ENCODE data around the gene ABHD12B.
"Not testable (repeated sequence)": the region's sequence is repeated elsewhere in the genome, so short reads cannot be mapped to it uniquely, and the experiment has no call there.

The ABHD12B gene

DNA sequence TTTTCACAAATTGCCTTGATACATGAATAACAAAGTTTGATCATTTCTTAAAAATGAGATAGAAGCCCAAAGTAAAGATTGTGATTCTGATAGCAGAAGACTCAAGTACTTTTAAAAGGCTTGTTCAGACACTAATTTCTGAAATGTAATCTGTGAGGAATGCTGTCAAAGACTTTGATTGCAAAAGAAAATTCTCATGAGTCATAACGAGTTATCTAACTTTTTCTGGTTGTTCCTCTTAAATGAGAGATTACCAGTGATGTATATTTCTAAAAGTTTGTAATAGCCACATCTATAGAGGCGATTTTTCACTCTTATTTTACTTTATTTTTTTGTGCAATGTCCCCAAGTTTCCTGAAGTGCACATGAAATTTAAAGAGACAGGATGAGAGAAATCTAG lies 65.5 kb downstream of the ABHD12B start:
- no peak for DNase-seq (ENCODE audit: low read depth)
- no peak overlapping the region for H3K4me3 ChIP-seq (ENCODE audit: low read length)
- no peak for TF ChIP-seq CTCF (conservative IDR thresholded peaks at IDR 0.05; ENCODE audit: low read depth, low read length)

GRCh38 chr14:50937800-50938199 lies 65.9 kb downstream of the ABHD12B start:
- TF ChIP-seq CTCF (conservative IDR thresholded peaks at IDR 0.05; ENCODE audit: low read depth, low read length): no peak
- H3K4me3 ChIP-seq (ENCODE audit: low read length): no peak overlapping the region
- DNase-seq (ENCODE audit: low read depth): no peak

GRCh38 chr14:50941151-50941550 lies 69.3 kb downstream of the ABHD12B start:
- no peak overlapping the region for H3K4me3 ChIP-seq (ENCODE audit: low read length)
- DNase-seq (ENCODE audit: low read depth): no peak
- no peak for TF ChIP-seq CTCF (conservative IDR thresholded peaks at IDR 0.05; ENCODE audit: low read depth, low read length)

GRCh38 chr14:50941638-50942037 lies 69.8 kb downstream of the ABHD12B start:
- H3K4me3 ChIP-seq (ENCODE audit: low read length); DNase-seq (ENCODE audit: low read depth): not testable (repeated sequence)

- DNase-seq (ENCODE audit: low read depth): no peak
- no peak for TF ChIP-seq CTCF (conservative IDR thresholded peaks at IDR 0.05; ENCODE audit: low read depth, low read length)
- H3K4me3 ChIP-seq (ENCODE audit: low read length): peak overlapping the region; percentile 77
These were observed 71.5 kb downstream of the ABHD12B start for GRCh38 chr14:50943261-50943942.

DNA sequence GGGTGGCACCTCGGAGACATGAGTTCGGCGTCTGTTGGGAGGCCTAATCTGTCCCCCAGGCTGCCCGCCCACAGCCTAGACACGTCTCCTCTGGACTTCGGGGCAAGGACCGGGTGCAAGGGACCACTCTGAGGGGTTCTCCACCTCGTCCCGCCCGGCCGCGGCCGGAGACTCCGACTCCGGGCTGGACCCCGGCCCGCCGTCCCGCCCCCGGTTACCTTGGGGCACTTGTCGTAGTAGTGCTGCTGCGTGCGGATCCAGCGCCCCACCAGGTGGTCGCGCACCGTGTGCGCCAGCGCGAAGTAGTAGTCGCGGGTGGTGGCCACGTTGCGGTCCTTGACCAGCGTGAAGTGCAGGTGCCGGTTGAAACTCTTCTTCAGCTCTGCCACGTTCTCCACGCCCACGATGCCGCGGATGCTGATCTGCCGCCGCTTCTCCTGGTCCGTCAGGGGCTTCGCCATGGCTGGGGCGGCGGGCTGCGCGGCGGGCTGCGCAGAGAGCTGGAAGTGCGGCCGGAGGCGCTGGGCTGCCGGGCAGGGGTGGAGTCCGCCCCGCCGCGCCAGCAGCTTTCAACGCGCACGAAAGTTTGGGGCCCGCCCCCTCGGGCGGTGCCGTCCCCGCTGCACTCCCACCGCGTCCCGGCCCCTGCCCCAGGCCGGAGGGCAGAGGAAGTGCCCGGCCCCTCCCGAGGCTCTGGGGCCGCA lies 72.2 kb downstream of the ABHD12B start, which contains the start of gene PYGL:
TSS of gene PYGL (minus strand) at position 541 of the 704 bp plus-strand sequence. CDS start at position 461, 80 bp downstream.
- no peak for DNase-seq (ENCODE audit: low read depth)
- TF ChIP-seq CTCF (conservative IDR thresholded peaks at IDR 0.05; ENCODE audit: low read depth, low read length): no peak
- H3K4me3 ChIP-seq (ENCODE audit: low read length): peak within 1 kb of the TSS; percentile 77

GRCh38 chr14:50944647-50945413 lies 73.0 kb downstream of the ABHD12B start:
- TF ChIP-seq CTCF (conservative IDR thresholded peaks at IDR 0.05; ENCODE audit: low read depth, low read length): no peak
- no peak for DNase-seq (ENCODE audit: low read depth)
- H3K4me3 ChIP-seq (ENCODE audit: low read length): peak overlapping the region; percentile 77
